ENCODE results near the gene TTBK2. TPM values are rescaled to one million over a fixed set of nuclear protein-coding genes. Genes with fewer than 3 reads are reported as not detected.

The TTBK2 gene
- total and polyA plus RNA-seq, 10 of the 15 experiments (the other 5 are each of a cell fraction or from before 2014, with no cell fraction given): 0.66 to 9.1 (median 3.7) TPM

DNA sequence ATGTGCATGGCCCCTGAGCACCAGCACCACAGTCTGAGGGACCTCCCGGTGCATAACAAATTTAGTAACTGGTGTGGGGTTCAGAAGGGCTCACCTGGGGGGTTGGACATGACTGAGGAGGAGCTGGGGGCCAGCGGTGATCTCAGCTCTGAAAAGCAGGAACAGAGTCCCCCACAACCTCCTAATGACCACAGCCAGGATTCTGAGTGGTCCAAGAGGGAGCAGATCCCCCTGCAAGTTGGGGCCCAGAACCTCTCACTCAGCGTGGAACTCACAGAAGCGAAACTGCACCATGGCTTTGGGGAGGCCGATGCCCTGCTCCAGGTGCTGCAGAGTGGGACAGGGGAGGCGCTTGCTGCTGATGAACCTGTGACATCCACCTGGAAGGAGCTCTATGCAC, 226.6 kb downstream of the TTBK2 start:
- in situ Hi-C loops (cut with MboI) (no loop called here), intact Hi-C loops (cut with micrococcal nuclease; ENCODE audit: unreplicated experiment) (no loop called here)
- H2AFZ ChIP-seq (ENCODE audit: control insufficient read depth, low read depth, low read length): no peak overlapping the region
- ChIA-PET CTCF (no interaction called here), SMC1A (ENCODE audit: uncharacterized antibody, unreplicated experiment) (no interaction called here), POLR2A (no interaction called here), RAD21 (ENCODE audit: unreplicated experiment) (no interaction called here)
- ATAC-seq: no peak
- no peak for TF ChIP-seq ZBTB4 (CRISPR knock-in tag; IDR thresholded peaks at IDR 0.05)
- no peak for TF ChIP-seq PML (IDR thresholded peaks at IDR 0.05; ENCODE audit: low read length)
- no peak for TF ChIP-seq ZNF207 (IDR thresholded peaks at IDR 0.05; ENCODE audit: borderline replicate concordance)
- no peak for TF ChIP-seq CTCF (IDR thresholded peaks at IDR 0.05 in 2 of 3, conservative IDR thresholded peaks at IDR 0.05 in 1 of 3; ENCODE audit: control insufficient read depth in 2 of 3, extremely low read depth in 1 of 3, insufficient read depth in 1 of 3, low read depth in 3 of 3, low read length in 3 of 3)
- TF ChIP-seq, protein P1, sequence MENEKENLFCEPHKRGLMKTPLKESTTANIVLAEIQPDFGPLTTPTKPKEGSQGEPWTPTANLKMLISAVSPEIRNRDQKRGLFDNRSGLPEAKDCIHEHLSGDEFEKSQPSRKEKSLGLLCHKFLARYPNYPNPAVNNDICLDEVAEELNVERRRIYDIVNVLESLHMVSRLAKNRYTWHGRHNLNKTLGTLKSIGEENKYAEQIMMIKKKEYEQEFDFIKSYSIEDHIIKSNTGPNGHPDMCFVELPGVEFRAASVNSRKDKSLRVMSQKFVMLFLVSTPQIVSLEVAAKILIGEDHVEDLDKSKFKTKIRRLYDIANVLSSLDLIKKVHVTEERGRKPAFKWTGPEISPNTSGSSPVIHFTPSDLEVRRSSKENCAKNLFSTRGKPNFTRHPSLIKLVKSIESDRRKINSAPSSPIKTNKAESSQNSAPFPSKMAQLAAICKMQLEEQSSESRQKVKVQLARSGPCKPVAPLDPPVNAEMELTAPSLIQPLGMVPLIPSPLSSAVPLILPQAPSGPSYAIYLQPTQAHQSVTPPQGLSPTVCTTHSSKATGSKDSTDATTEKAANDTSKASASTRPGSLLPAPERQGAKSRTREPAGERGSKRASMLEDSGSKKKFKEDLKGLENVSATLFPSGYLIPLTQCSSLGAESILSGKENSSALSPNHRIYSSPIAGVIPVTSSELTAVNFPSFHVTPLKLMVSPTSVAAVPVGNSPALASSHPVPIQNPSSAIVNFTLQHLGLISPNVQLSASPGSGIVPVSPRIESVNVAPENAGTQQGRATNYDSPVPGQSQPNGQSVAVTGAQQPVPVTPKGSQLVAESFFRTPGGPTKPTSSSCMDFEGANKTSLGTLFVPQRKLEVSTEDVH (IDR thresholded peaks at IDR 0.05; ENCODE audit: low read depth, partially characterized antibody): no peak
- TF ChIP-seq ZNF622 (IDR thresholded peaks at IDR 0.05): no peak
- TF ChIP-seq CBFB (IDR thresholded peaks at IDR 0.05; ENCODE audit: low read depth): no peak
- no peak for TF ChIP-seq SRF (IDR thresholded peaks at IDR 0.05; ENCODE audit: low read depth in 2 of 2, low read length in 2 of 2)
- no peak for TF ChIP-seq TBL1XR1 (IDR thresholded peaks at IDR 0.05; ENCODE audit: low read depth, low read length)
- TF ChIP-seq POU2F2 (IDR thresholded peaks at IDR 0.05; ENCODE audit: borderline replicate concordance, low read depth, low read length): no peak
- no peak for TF ChIP-seq DPF2 (IDR thresholded peaks at IDR 0.05)
- TF ChIP-seq NFIC (IDR thresholded peaks at IDR 0.05; ENCODE audit: low read depth, low read length): no peak
- no peak for TF ChIP-seq SUZ12 (IDR thresholded peaks at IDR 0.05; ENCODE audit: unreplicated experiment)
- no peak for TF ChIP-seq LARP7 (IDR thresholded peaks at IDR 0.05)
- TF ChIP-seq MTA3 (IDR thresholded peaks at IDR 0.05; ENCODE audit: borderline replicate concordance, low read length): no peak
- TF ChIP-seq MXI1 (IDR thresholded peaks at IDR 0.05; ENCODE audit: low read depth, low read length): no peak
- H3K36me3 ChIP-seq (ENCODE audit: control insufficient read depth in 2 of 2, insufficient read depth in 2 of 2, low read length in 1 of 2): no peaks in the 10 kb centered on the region; a peak in 1 of 4 replicates
- WGBS (ENCODE audit: insufficient coverage, insufficient replicate concordance, low lambda C conversion rate, missing lambda C conversion rate): 81% methylated on average over 6 of the region's 6 CpGs
- no peak overlapping the region for H3K9ac ChIP-seq (ENCODE audit: control insufficient read depth, insufficient read depth, low read length)
- H3K4me3 ChIP-seq: no peak overlapping the region
- no peak for FAIRE-seq
- no peaks in the 10 kb centered on the region for H4K20me1 ChIP-seq (ENCODE audit: control insufficient read depth, insufficient read depth)
- H3K9me3 ChIP-seq (replicated peaks; ENCODE audit: control insufficient read depth, insufficient read depth, low read length): no peaks in the 10 kb centered on the region
- H3K4me1 ChIP-seq (ENCODE audit: control insufficient read depth, insufficient read depth, low read length): no peaks in the 10 kb centered on the region
- H3K79me2 ChIP-seq (ENCODE audit: control insufficient read depth, insufficient read depth, low read length): no peaks in the 10 kb centered on the region
- no peak for DNase-seq (ENCODE audit: low read depth, low spot score)
- H3K4me2 ChIP-seq (ENCODE audit: control insufficient read depth, insufficient read depth): no peak overlapping the region
- no TSS peak for BruUV-seq (replicated peaks)
- no peaks in the 10 kb centered on the region for H3K27me3 ChIP-seq (replicated peaks in 1 of 2; ENCODE audit: control insufficient read depth in 2 of 2, insufficient read depth in 2 of 2, low read length in 1 of 2)
- H3K27ac ChIP-seq (ENCODE audit: control insufficient read depth, insufficient read depth): no peak overlapping the region
